ENCODE measurements around the gene ANO10. TPM values are rescaled to one million over a fixed set of nuclear protein-coding genes. Genes with fewer than 3 reads are reported as not detected.

ANO10 gene
- total RNA-seq, 1 donor from 2014 or later = 24.9 TPM

- H3K27me3 ChIP-seq = no peaks in the 10 kb centered on the region
- H3K27ac ChIP-seq = no peak overlapping the region
- intact Hi-C loops (cut with DNase I) = no loop called here
- no peaks in the 10 kb centered on the region for H3K4me1 ChIP-seq
- peaks cover 0 to 24% of the 10 kb centered on the region in 2 donors for H3K36me3 ChIP-seq
- peaks cover 24 to 67% of the 10 kb centered on the region in 2 donors for H3K9me3 ChIP-seq
- no peak for TF ChIP-seq CTCF (IDR thresholded peaks at IDR 0.05)
- H3K4me3 ChIP-seq = no peak overlapping the region
- no peak for DNase-seq (ENCODE audit: low spot score in 2 of 2)
Observed at GRCh38 chr3:43353923-43354670, 267.7 kb downstream of the ANO10 start.

- Histone ChIP-seq H3K9me3 (peaks cover 24 to 67% of the 10 kb centered on the region in 2 donors), H3K36me3 (peaks cover 4 to 31% of the 10 kb centered on the region in 2 donors), H3K27ac (no peak overlapping the region), H3K27me3 (no peaks in the 10 kb centered on the region), H3K4me1 (no peaks in the 10 kb centered on the region), H3K4me3 (no peak overlapping the region)
- TF ChIP-seq CTCF (IDR thresholded peaks at IDR 0.05) = no peak
- intact Hi-C loops (cut with DNase I) = no loop called here
- no peak for DNase-seq (ENCODE audit: low spot score in 2 of 2)
Observed at GRCh38 chr3:43353393-43353792, 268.4 kb downstream of the ANO10 start.

GRCh38 chr3:43349716-43350115 is 272.1 kb downstream of the ANO10 start:
- no peak overlapping the region for H3K27ac ChIP-seq
- no peak for DNase-seq (ENCODE audit: low spot score in 2 of 2)
- H3K9me3 ChIP-seq = peaks cover 18 to 39% of the 10 kb centered on the region in 2 donors
- H3K4me3 ChIP-seq = no peak overlapping the region
- H3K4me1 ChIP-seq = no peaks in the 10 kb centered on the region
- TF ChIP-seq CTCF (IDR thresholded peaks at IDR 0.05) = no peak
- intact Hi-C loops (cut with DNase I) = no loop called here
- H3K27me3 ChIP-seq = no peaks in the 10 kb centered on the region
- H3K36me3 ChIP-seq = peaks cover 22 to 67% of the 10 kb centered on the region in 2 donors

DNA sequence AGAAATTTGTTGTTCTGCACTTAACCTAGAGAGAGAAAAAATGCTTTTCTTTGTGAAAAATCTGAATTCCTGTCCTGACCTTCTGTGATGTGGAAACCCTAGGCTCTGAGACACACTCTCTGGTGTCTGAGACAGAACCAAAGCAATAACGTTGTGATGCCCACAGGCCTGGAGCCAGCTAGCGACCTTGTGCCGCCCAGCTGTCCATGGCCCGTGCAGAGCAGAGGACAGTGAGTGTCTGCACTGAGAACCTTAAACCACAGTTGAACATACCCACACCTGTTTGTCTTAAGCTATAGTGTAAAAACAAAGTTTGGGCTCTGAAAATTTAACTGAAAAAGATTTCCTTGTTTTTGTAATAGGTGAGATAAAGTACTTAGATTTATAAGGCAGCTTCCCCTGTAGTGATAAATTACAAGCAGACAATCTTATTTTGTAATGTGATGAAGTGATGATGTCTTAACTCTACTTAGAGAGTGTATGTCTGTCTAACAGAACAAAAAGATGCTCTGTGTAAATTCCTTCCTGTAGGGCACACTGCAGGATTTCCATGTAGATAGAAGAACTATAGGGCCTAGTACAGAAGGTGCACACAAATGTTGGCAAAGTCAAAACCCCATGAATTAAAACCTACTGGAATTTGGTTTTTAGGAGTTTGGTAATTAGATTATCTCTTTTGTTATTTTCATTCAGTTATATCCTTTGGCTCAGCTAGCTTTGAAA is 272.8 kb downstream of the ANO10 start:
- Histone ChIP-seq H3K4me1 (no peaks in the 10 kb centered on the region), H3K36me3 (peaks cover 26 to 74% of the 10 kb centered on the region in 2 donors), H3K4me3 (no peak overlapping the region), H3K27ac (no peak overlapping the region), H3K27me3 (no peaks in the 10 kb centered on the region), H3K9me3 (peaks cover 18 to 32% of the 10 kb centered on the region in 2 donors)
- intact Hi-C loops (cut with DNase I) = no loop called here
- no peak for DNase-seq (ENCODE audit: low spot score in 2 of 2)
- no peak for TF ChIP-seq CTCF (IDR thresholded peaks at IDR 0.05)

GRCh38 chr3:43348350-43348749 is 273.5 kb downstream of the ANO10 start:
- peaks cover 31 to 76% of the 10 kb centered on the region in 2 donors for H3K36me3 ChIP-seq
- no peaks in the 10 kb centered on the region for H3K27me3 ChIP-seq
- H3K9me3 ChIP-seq = peaks cover 16 to 26% of the 10 kb centered on the region in 2 donors
- no peak for DNase-seq (ENCODE audit: low spot score in 2 of 2)
- H3K4me3 ChIP-seq = no peak overlapping the region
- no peaks in the 10 kb centered on the region for H3K4me1 ChIP-seq
- no peak for TF ChIP-seq CTCF (IDR thresholded peaks at IDR 0.05)
- intact Hi-C loops (cut with DNase I) = no loop called here
- no peak overlapping the region for H3K27ac ChIP-seq
